Measurements from ENCODE around the gene VASH2. TPM values are rescaled to one million over a fixed set of nuclear protein-coding genes. Genes with fewer than 3 reads are reported as not detected.

The VASH2 gene
- total and polyA plus RNA-seq, 2 of the 4 experiments (the other 2 are of a cell fraction), result 0.90 to 1.2 TPM

DNA sequence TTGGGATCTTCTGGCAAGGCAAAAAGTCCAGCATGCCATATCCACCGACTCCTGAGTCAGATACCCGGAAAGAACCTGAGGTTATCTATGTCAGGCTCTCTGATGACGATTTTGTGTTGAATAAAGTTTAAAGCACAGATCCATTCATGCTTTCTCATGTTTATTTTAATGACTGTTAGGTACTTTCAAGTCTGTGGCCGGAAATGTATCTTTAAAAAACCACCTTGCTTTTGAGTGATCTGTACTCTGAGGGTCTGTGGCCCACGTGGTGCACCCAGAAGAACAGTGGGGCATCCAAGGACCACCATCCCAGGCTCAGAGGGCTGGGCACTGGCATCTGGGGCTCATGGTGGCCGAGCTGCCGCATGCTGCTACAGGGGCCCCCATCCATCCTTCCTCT lies 30.1 kb upstream of the VASH2 start:
- peaks cover 7% of the 10 kb centered on the region for H4K20me1 ChIP-seq (ENCODE audit: insufficient read depth, low read length)

More for the DNA sequence above, 30.1 kb upstream of the VASH2 start:
- Histone ChIP-seq H2BK120ac (ENCODE audit: low read depth, low read length) (no peak overlapping the region), H4K8ac (ENCODE audit: low read depth in 2 of 2, low read length in 2 of 2) (no peak overlapping the region), H3K79me1 (ENCODE audit: low read depth in 1 of 2, low read length in 2 of 2) (no peaks in the 10 kb centered on the region), H3K4ac (ENCODE audit: low read depth, low read length) (no peak overlapping the region), H3K14ac (replicated peaks; ENCODE audit: low read depth, low read length) (no peak overlapping the region), H3K56ac (ENCODE audit: extremely low read depth, insufficient read depth, low read length) (no peak overlapping the region), H3K36me3 (ENCODE audit: control insufficient read depth, insufficient read depth, low read length) (no peaks in the 10 kb centered on the region), H4K91ac (ENCODE audit: insufficient read depth, low read depth, low read length) (no peak overlapping the region), H3K23ac (ENCODE audit: low read depth, low read length) (no peak overlapping the region), H3K9ac (ENCODE audit: low read depth, low read length) (no peak overlapping the region), H3K9me3 (ENCODE audit: control insufficient read depth, insufficient read depth, low read length) (no peaks in the 10 kb centered on the region), H2AFZ (replicated peaks; ENCODE audit: low read length, poor library complexity) (no peak overlapping the region), H3K4me3 (ENCODE audit: insufficient read depth, low read depth, low read length) (no peak overlapping the region), H2AK9ac (replicated peaks; ENCODE audit: low read depth, low read length, poor library complexity) (no peak overlapping the region), H3K4me2 (ENCODE audit: low read depth, low read length) (no peak overlapping the region), H3K18ac (ENCODE audit: low read depth, low read length) (no peak overlapping the region), H3K9me1 (ENCODE audit: insufficient read depth, low read length) (peaks cover 4% of the 10 kb centered on the region; the same call in 1 of the 2 replicates), H2BK20ac (ENCODE audit: low read depth, low read length) (no peak overlapping the region), H3K27me3 (ENCODE audit: control insufficient read depth, insufficient read depth, low read length) (peaks cover 29% of the 10 kb centered on the region), H3K4me1 (ENCODE audit: control insufficient read depth, insufficient read depth, low read length) (peaks cover 8% of the 10 kb centered on the region; the same call in 1 of the 2 replicates), H4K5ac (ENCODE audit: low read depth, low read length) (no peak overlapping the region), H2BK5ac (ENCODE audit: low read depth, low read length, poor library complexity, severe bottlenecking) (no peak overlapping the region), H2BK15ac (ENCODE audit: low read depth, low read length) (no peak overlapping the region), H2AK5ac (ENCODE audit: low read depth, low read length) (no peak overlapping the region), H3K27ac (ENCODE audit: insufficient read depth, low read length) (no peak overlapping the region)
- no peak for ATAC-seq (ENCODE audit: low read depth)
- dilution Hi-C loops (cut with HindIII; ENCODE audit: low sequenced_read_pairs, unreplicated experiment), result no loop called here
- CTCF ChIA-PET, result no interaction called here
- POLR2A ChIA-PET (ENCODE audit: unreplicated experiment), result no interaction called here
- no peak for DNase-seq
- in situ Hi-C loops (cut with MboI; ENCODE audit: low sequenced_read_pairs), result no loop called here
- BruUV-seq (replicated peaks), result no TSS peak
- TF ChIP-seq RCOR1 (IDR thresholded peaks at IDR 0.05; ENCODE audit: insufficient replicate concordance, low read length) (no peak), POLR2A (IDR thresholded peaks at IDR 0.05; ENCODE audit: low read depth, low read length) (no peak), CHD1 (IDR thresholded peaks at IDR 0.05; ENCODE audit: low read depth, low read length) (no peak), MAFK (IDR thresholded peaks at IDR 0.05; ENCODE audit: low read depth, low read length) (no peak), RAD21 (IDR thresholded peaks at IDR 0.05; ENCODE audit: low read length) (no peak), FOS (IDR thresholded peaks at IDR 0.05; ENCODE audit: low read depth, low read length) (no peak), BHLHE40 (IDR thresholded peaks at IDR 0.05; ENCODE audit: low read depth, low read length) (no peak), NFE2L2 (IDR thresholded peaks at IDR 0.05; ENCODE audit: low read depth, low read length) (no peak), SMC3 (IDR thresholded peaks at IDR 0.05; ENCODE audit: low read depth, low read length) (no peak), CEBPB (IDR thresholded peaks at IDR 0.05; ENCODE audit: low read depth, low read length) (no peak), RFX5 (IDR thresholded peaks at IDR 0.05; ENCODE audit: low read depth, low read length) (no peak), MXI1 (IDR thresholded peaks at IDR 0.05; ENCODE audit: borderline replicate concordance, low read depth, low read length) (no peak), MAZ (IDR thresholded peaks at IDR 0.05; ENCODE audit: borderline replicate concordance, low read depth, low read length) (no peak)
- TF ChIP-seq, protein P1, sequence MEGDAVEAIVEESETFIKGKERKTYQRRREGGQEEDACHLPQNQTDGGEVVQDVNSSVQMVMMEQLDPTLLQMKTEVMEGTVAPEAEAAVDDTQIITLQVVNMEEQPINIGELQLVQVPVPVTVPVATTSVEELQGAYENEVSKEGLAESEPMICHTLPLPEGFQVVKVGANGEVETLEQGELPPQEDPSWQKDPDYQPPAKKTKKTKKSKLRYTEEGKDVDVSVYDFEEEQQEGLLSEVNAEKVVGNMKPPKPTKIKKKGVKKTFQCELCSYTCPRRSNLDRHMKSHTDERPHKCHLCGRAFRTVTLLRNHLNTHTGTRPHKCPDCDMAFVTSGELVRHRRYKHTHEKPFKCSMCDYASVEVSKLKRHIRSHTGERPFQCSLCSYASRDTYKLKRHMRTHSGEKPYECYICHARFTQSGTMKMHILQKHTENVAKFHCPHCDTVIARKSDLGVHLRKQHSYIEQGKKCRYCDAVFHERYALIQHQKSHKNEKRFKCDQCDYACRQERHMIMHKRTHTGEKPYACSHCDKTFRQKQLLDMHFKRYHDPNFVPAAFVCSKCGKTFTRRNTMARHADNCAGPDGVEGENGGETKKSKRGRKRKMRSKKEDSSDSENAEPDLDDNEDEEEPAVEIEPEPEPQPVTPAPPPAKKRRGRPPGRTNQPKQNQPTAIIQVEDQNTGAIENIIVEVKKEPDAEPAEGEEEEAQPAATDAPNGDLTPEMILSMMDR (conservative IDR thresholded peaks at IDR 0.05; ENCODE audit: low read depth, low read length), result no peak
- TF ChIP-seq, protein P2, sequence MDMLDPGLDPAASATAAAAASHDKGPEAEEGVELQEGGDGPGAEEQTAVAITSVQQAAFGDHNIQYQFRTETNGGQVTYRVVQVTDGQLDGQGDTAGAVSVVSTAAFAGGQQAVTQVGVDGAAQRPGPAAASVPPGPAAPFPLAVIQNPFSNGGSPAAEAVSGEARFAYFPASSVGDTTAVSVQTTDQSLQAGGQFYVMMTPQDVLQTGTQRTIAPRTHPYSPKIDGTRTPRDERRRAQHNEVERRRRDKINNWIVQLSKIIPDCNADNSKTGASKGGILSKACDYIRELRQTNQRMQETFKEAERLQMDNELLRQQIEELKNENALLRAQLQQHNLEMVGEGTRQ (IDR thresholded peaks at IDR 0.05; ENCODE audit: low read depth, low read length), result no peak
- TF ChIP-seq, protein P3, sequence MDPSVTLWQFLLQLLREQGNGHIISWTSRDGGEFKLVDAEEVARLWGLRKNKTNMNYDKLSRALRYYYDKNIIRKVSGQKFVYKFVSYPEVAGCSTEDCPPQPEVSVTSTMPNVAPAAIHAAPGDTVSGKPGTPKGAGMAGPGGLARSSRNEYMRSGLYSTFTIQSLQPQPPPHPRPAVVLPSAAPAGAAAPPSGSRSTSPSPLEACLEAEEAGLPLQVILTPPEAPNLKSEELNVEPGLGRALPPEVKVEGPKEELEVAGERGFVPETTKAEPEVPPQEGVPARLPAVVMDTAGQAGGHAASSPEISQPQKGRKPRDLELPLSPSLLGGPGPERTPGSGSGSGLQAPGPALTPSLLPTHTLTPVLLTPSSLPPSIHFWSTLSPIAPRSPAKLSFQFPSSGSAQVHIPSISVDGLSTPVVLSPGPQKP (IDR thresholded peaks at IDR 0.05; ENCODE audit: borderline replicate concordance, low read depth, low read length), result no peak
- intact Hi-C loops (cut with micrococcal nuclease), result no loop called here
- WGBS, 2 experiments (ENCODE audit: extremely low coverage in 2 of 2, insufficient read length in 1 of 2), result 60% methylated on average over 2 of the region's 7 CpGs; no CpG with 5 or more reads in 1 of the 2 experiments
